ENCODE results near the gene TRAF3.

The TRAF3 gene

DNA sequence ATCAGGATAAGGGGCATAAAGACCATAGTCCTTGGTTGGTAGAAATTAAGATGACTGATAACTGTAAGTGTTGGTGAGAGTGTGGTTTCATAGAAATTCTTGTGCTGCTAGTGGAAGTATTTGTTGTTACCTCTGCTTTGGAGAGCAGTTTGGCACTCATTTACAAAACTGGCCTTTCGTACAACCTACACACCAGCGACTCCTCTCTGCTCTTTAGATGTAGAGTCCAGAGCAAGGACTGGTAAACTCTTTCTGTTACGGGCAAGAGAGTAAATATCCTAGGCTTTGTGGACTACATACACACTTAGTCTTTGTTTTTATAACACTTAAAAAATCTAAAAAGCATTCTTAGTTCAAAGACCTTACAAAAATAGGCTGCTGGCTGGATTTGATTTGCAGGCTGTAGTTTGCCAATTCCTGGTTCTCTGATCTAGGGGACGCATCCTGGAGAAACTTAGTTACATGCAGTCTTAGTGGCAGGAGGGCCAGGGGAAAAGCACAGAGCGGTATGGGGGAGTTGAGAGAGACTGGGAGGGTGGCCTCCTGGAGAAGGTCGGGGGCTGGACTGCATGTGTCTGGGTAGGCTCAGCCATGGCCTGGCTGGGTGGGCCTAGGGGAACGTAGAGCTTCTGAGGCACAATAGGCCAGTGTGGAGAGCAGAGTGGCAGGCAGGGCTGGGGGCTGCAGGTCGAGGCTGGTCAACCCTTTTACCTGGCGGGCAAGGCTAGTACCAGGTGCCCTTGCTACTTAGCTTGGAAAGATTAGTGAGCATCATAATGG lies 89.9 kb downstream of the TRAF3 start:
- H3K4me3 ChIP-seq (ENCODE audit: low read length): no peak overlapping the region
- TF ChIP-seq CTCF (IDR thresholded peaks at IDR 0.05; ENCODE audit: insufficient read depth, low read depth, low read length, missing control alignments): no peak
- DNase-seq (ENCODE audit: low read depth): no peak

DNA sequence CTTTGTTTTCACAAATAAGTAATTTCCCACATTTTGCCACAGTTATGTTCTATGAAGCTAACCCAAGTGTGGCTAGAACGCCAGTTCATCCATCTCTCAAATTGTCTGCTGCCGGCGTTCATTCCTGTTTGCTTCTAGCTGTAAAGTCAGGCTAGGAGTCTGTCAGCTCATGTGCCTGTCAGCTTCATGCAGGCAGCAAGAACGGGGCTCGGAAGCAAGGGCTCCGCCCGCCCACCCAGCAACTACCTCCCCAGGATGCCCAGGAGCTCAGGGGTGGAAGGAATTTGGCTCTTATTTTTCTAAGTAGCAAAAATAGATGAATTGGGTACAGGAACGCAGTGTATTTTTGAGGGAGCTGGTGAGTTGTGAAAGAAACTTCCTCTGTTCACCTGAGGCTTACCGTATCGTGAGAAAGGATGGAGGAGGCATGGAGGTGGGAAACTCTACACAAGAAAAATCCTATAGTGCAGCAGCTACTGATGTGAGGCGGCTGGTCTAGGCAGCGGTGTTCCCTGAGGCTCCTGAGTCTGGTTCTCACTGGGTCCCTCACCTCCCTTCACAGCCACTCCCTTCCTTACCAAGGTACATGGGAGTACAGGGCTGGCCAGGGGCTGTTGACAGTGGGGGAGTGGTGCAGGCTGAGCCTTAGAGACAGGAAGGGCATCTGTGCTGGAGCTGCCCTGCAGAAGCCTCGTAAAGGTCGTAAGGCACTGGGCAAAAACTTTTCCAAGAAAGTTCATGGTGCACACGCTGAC lies 90.8 kb downstream of the TRAF3 start:
- no peak overlapping the region for H3K4me3 ChIP-seq (ENCODE audit: low read length)
- no peak for TF ChIP-seq CTCF (IDR thresholded peaks at IDR 0.05; ENCODE audit: insufficient read depth, low read depth, low read length, missing control alignments)
- no peak for DNase-seq (ENCODE audit: low read depth)

- no peak for TF ChIP-seq CTCF (IDR thresholded peaks at IDR 0.05; ENCODE audit: insufficient read depth, low read depth, low read length, missing control alignments)
- no peak for DNase-seq (ENCODE audit: low read depth)
These were observed 91.8 kb downstream of the TRAF3 start for GRCh38 chr14:102868956-102869547.

DNA sequence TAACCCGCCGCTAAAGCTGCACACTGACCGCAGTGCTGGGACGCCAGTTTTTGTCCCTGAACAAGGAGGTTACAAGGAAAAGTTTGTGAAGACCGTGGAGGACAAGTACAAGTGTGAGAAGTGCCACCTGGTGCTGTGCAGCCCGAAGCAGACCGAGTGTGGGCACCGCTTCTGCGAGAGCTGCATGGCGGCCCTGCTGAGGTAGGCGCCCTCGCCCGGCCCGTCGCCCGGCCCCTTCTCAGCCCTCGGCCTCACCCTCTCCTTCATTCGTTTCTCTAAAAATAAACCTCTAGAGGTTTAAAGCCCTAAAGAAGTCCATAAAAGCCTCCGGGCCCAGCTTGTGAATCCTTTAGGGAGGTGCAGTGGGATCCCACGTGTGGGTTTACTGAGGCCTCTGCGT lies 93.0 kb downstream of the TRAF3 start:
- DNase-seq (ENCODE audit: low read depth): no peak
- TF ChIP-seq CTCF (IDR thresholded peaks at IDR 0.05; ENCODE audit: insufficient read depth, low read depth, low read length, missing control alignments): no peak
- H3K4me3 ChIP-seq (ENCODE audit: low read length): no peak overlapping the region

More at GRCh38 chr14:102868956-102869547, 91.8 kb downstream of the TRAF3 start:
- H3K4me3 ChIP-seq (ENCODE audit: low read length): no peak overlapping the region

DNA sequence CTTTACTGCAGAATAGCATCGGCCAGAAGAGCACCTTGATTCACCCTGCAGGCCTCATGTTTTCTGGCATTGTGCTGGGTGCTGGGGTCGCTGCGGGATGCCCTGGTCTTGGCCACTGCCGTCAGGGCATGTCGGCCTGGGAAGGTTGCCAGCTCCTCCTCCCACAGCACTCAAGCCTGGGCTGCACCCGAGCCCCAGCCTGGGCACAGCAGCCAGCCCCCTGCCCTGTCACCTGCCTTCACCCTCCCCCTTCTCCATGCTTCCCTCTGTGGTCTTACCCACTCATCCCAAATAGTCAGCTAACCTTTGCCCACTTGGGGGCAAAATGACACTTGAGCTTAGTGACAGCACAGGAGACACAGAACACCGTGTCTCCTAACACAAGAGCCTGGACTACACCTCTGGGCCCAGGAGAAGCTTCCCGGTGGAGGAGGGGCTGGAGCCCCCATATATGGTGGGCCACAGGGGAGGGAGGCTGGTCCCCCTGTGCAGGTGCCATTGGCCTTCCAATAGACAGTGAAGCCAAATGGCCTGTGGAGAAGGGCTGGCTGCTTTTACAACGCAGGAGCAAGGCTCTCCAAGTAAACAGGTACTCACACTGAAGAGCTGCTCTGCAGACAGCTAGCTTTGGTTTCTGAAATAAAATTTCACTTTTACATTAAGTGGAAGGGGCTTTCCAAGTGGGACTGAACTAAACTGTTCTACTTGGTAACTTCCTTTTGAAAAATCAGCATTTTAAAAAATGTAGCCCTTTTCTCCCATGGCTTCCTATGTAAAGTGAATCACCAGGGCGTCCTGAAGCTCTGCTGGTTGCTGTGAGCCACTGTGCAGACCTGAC lies 94.0 kb downstream of the TRAF3 start:
- H3K4me3 ChIP-seq (ENCODE audit: low read length): no peak overlapping the region
- TF ChIP-seq CTCF (IDR thresholded peaks at IDR 0.05; ENCODE audit: insufficient read depth, low read depth, low read length, missing control alignments): no peak
- no peak for DNase-seq (ENCODE audit: low read depth)

DNA sequence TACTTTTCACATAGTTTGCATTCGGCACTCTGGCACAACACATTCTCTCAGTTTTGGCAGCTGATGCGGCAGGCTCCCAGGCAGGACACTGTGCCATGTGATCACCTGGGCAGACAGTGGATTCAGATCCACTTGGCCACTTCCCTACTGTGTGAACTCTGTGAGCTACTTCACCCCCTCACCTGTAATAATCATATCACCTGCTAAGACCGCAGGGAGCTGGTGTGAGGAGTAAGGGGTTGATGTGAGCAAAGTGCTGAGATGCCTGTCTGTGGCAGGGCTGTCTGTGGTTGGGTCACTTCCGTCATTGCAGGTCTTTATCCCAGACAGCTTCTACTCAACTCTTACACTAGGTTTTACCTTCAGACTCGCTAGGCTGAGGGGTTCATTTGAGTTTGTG lies 94.8 kb downstream of the TRAF3 start:
- TF ChIP-seq CTCF (IDR thresholded peaks at IDR 0.05; ENCODE audit: insufficient read depth, low read depth, low read length, missing control alignments): no peak
- DNase-seq (ENCODE audit: low read depth): no peak
- H3K4me3 ChIP-seq (ENCODE audit: low read length): no peak overlapping the region
